Measurements from ENCODE around the gene RPE65. TPM values are rescaled to one million over a fixed set of nuclear protein-coding genes. Genes with fewer than 3 reads are reported as not detected.

The RPE65 gene
- total RNA-seq, 1 experiment from 2014 or later = not detected

- Histone ChIP-seq H3K9me3 (ENCODE audit: control insufficient read depth, insufficient read depth, low read depth, low read length) (no peaks in the 10 kb centered on the region), H3K4me1 (ENCODE audit: control insufficient read depth, insufficient read depth, low read length) (no peaks in the 10 kb centered on the region), H3K36me3 (ENCODE audit: control insufficient read depth, insufficient read depth, low read length) (no peaks in the 10 kb centered on the region), H3K4me3 (ENCODE audit: low read depth in 2 of 2, low read length in 2 of 2) (no peak overlapping the region), H3K27me3 (ENCODE audit: control insufficient read depth, insufficient read depth, low read length) (no peaks in the 10 kb centered on the region), H3K27ac (ENCODE audit: low read length) (no peak overlapping the region)
- POLR2A ChIA-PET = no interaction called here
- no TSS peak for BruUV-seq (replicated peaks)
- TF ChIP-seq SIN3A (IDR thresholded peaks at IDR 0.05; ENCODE audit: borderline replicate concordance, insufficient read depth, low read depth, low read length) = no peak
- TF ChIP-seq TCF7L2 (IDR thresholded peaks at IDR 0.05; ENCODE audit: low read depth, low read length) = no peak
- TF ChIP-seq POLR2AphosphoS5 (IDR thresholded peaks at IDR 0.05; ENCODE audit: low read depth, low read length) = no peak
- TF ChIP-seq, protein P1, sequence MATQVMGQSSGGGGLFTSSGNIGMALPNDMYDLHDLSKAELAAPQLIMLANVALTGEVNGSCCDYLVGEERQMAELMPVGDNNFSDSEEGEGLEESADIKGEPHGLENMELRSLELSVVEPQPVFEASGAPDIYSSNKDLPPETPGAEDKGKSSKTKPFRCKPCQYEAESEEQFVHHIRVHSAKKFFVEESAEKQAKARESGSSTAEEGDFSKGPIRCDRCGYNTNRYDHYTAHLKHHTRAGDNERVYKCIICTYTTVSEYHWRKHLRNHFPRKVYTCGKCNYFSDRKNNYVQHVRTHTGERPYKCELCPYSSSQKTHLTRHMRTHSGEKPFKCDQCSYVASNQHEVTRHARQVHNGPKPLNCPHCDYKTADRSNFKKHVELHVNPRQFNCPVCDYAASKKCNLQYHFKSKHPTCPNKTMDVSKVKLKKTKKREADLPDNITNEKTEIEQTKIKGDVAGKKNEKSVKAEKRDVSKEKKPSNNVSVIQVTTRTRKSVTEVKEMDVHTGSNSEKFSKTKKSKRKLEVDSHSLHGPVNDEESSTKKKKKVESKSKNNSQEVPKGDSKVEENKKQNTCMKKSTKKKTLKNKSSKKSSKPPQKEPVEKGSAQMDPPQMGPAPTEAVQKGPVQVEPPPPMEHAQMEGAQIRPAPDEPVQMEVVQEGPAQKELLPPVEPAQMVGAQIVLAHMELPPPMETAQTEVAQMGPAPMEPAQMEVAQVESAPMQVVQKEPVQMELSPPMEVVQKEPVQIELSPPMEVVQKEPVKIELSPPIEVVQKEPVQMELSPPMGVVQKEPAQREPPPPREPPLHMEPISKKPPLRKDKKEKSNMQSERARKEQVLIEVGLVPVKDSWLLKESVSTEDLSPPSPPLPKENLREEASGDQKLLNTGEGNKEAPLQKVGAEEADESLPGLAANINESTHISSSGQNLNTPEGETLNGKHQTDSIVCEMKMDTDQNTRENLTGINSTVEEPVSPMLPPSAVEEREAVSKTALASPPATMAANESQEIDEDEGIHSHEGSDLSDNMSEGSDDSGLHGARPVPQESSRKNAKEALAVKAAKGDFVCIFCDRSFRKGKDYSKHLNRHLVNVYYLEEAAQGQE (IDR thresholded peaks at IDR 0.05; ENCODE audit: insufficient read depth in 1 of 2, low read depth in 2 of 2, low read length in 1 of 2) = no peak
- TF ChIP-seq CTCF (IDR thresholded peaks at IDR 0.05) = no peak
- DNase-seq (ENCODE audit: low read depth, low spot score) = no peak
- CTCF ChIA-PET = no interaction called here
- intact Hi-C loops (cut with micrococcal nuclease; ENCODE audit: unreplicated experiment) (no loop called here), in situ Hi-C loops (cut with HindIII; ENCODE audit: low pct_unique_long_range_greater_than_20kb, low sequenced_read_pairs) (no loop called here)
- ATAC-seq = no peak
Observed at GRCh38 chr1:68421350-68421749, 28.4 kb downstream of the RPE65 start.

- BruUV-seq (replicated peaks) = no TSS peak
- POLR2A ChIA-PET = no interaction called here
- H3K27me3 ChIP-seq (ENCODE audit: control insufficient read depth, insufficient read depth, low read length) = no peaks in the 10 kb centered on the region
- no peak overlapping the region for H3K4me3 ChIP-seq (ENCODE audit: low read depth in 2 of 2, low read length in 2 of 2)
- no peak overlapping the region for H3K27ac ChIP-seq (ENCODE audit: low read length)
- H3K9me3 ChIP-seq (ENCODE audit: control insufficient read depth, insufficient read depth, low read depth, low read length) = no peaks in the 10 kb centered on the region
- H3K36me3 ChIP-seq (ENCODE audit: control insufficient read depth, insufficient read depth, low read length) = no peaks in the 10 kb centered on the region
- intact Hi-C loops (cut with micrococcal nuclease; ENCODE audit: unreplicated experiment) (no loop called here), in situ Hi-C loops (cut with HindIII; ENCODE audit: low pct_unique_long_range_greater_than_20kb, low sequenced_read_pairs) (no loop called here)
- H3K4me1 ChIP-seq (ENCODE audit: control insufficient read depth, insufficient read depth, low read length) = no peaks in the 10 kb centered on the region
- TF ChIP-seq TCF7L2 (IDR thresholded peaks at IDR 0.05; ENCODE audit: low read depth, low read length) = no peak
- TF ChIP-seq POLR2AphosphoS5 (IDR thresholded peaks at IDR 0.05; ENCODE audit: low read depth, low read length) = no peak
- TF ChIP-seq, protein P1 (IDR thresholded peaks at IDR 0.05; ENCODE audit: insufficient read depth in 1 of 2, low read depth in 2 of 2, low read length in 1 of 2) = no peak
- TF ChIP-seq CTCF (IDR thresholded peaks at IDR 0.05) = no peak
- TF ChIP-seq SIN3A (IDR thresholded peaks at IDR 0.05; ENCODE audit: borderline replicate concordance, insufficient read depth, low read depth, low read length) = no peak
- ATAC-seq (no peak), DNase-seq (ENCODE audit: low read depth, low spot score) (no peak)
- CTCF ChIA-PET = no interaction called here
Observed at GRCh38 chr1:68409426-68409825, 40.3 kb downstream of the RPE65 start.
